Esophagus (tissue), 2 donors: ENCODE results near the gene DBF4B. TPM values are rescaled to one million over a fixed set of nuclear protein-coding genes. Genes with fewer than 3 reads are reported as not detected.
"Not testable (repeated sequence)": the region's sequence is repeated elsewhere in the genome, so short reads cannot be mapped to it uniquely, and the experiment has no call there.

ENCODE experiments used
- H3K27ac ChIP-seq, 2 donors: one replicate each; pipeline ENCODE4 v1.5.1; 2013; ENCODE audit warnings: low read depth in 2 of 2, mild to moderate bottlenecking in 2 of 2, inconsistent platforms in 1 of 2, low read length in 1 of 2, moderate library complexity in 1 of 2
- H3K27me3 ChIP-seq, 2 donors: one replicate each; pipeline ENCODE4 v1.6.1; 2013; ENCODE audit warnings: low read length in 2 of 2, control low read depth in 1 of 2, mild to moderate bottlenecking in 1 of 2; ENCODE audit not compliant: insufficient read depth in 2 of 2, control insufficient read depth in 1 of 2
- H3K36me3 ChIP-seq, 2 donors: one replicate each; pipeline ENCODE4 v1.6.1; 2013; ENCODE audit warnings: low read length in 1 of 2; ENCODE audit not compliant: control insufficient read depth in 2 of 2, insufficient read depth in 2 of 2
- H3K4me1 ChIP-seq, 2 donors: one replicate each; pipeline ENCODE4 v1.6.1; 2013; ENCODE audit warnings: low read length in 1 of 2; ENCODE audit not compliant: control insufficient read depth in 2 of 2, insufficient read depth in 2 of 2
- H3K4me3 ChIP-seq, 2 donors: one replicate each; pipeline ENCODE4 v1.5.1; 2013; ENCODE audit warnings: low read length in 2 of 2, mild to moderate bottlenecking in 2 of 2, low read depth in 1 of 2, moderate library complexity in 1 of 2
- H3K9me3 ChIP-seq, 2 donors: one replicate each; pipeline ENCODE4 v1.6.1; 2013; ENCODE audit warnings: mild to moderate bottlenecking in 2 of 2, low read depth in 1 of 2, low read length in 1 of 2, moderate library complexity in 1 of 2; ENCODE audit not compliant: control insufficient read depth in 2 of 2, insufficient read depth in 1 of 2
- WGBS, 2 donors: extraction: QIAGEN DNeasy Blood & Tissue Kit; methylation state at CpG; one replicate each; pipeline ENCODE4 v1.1.7; 2013; 5-methylcytosine and 5-hydroxymethylcytosine counted together
- polyA plus RNA-seq, 2 donors: library from polyadenylated mRNA; stranded (reverse); fragments of 200-250 nt; gene quantifications; one replicate each; pipeline ENCODE4 v1.2.3, GENCODE V29; 2013
- donor health status: healthy with polysubstance abuse.
- donor health status: Bipolar disorder and iron deficiency.

The DBF4B gene
- polyA plus RNA-seq, 2 donors = 2.1 to 4.5 TPM

DNA sequence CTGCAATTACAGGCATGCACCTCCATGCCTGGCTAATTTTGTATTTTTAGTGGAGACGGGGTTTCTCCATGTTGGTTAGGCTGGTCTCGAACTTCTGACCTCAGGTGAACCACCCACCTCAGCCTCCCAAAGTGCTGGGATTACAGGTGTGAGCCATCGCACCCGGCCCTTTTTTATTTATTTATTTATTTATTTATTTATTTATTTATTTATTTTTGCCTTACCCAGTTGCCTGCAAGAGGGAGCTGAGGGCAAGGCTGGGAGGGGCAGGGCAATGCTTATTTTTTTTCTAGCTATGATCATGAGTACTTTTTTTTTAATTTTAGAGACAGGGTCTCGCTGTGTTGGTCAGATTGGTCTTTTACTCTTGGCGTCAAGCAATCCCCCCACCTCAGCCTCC, 17.7 kb downstream of the DBF4B start:
- 97% methylated on average over 6 of the region's 6 CpGs for WGBS, 2 donors
- H3K27me3 ChIP-seq, H3K9me3 ChIP-seq, H3K4me1 ChIP-seq, H3K4me3 ChIP-seq, H3K27ac ChIP-seq, H3K36me3 ChIP-seq: not testable (repeated sequence)

DNA sequence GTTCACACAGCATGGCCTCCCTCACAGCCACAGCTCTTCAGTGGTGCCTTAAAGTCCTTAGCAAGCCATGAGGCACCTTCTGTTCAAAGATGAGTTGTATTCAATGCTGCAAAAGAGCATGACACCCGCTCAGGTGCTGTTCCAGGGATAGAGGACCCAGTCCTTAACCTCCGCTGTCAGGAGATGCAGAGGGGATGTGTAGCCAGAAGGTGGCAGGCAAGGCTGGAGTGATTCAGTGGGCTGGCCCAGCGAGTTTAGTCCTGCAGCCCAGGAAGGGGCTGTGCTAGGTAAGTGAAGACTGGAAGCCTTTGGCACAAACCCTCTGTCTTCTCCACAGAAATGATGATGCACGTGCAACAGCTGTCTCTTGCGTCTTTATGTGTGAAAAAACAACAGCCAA, 25.3 kb downstream of the DBF4B start:
- Histone ChIP-seq H3K4me3 (no peak overlapping the region), H3K36me3 (no peaks in the 10 kb centered on the region), H3K27me3 (no peaks in the 10 kb centered on the region), H3K9me3 (no peaks in the 10 kb centered on the region), H3K4me1 (no peaks in the 10 kb centered on the region), H3K27ac (no peak overlapping the region)
- 79 to 83% methylated on average over 5 of the region's 5 CpGs for WGBS, 2 donors

DNA sequence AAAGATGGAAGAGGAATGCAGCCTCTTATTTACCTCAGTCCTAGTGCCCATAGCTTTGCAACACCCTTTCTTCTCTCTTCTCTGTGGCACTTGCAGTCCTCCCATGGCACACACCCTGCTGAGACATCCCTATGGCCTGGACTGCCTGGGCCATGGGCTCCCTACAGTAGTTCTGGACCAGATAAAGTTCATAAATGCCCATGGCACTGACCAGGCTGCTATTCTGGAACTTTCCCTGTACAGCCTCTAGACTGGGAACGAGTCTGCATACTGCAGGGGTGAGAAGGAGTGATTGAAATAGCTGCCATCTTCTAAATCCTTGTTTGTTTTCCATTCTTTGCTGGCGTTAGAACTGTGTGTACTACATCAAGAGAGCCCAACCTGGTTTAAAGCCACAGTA, 25.8 kb downstream of the DBF4B start:
- Histone ChIP-seq H3K27me3 (no peaks in the 10 kb centered on the region), H3K9me3 (peaks cover 0 to under 1% of the 10 kb centered on the region in 2 donors), H3K4me3 (no peak overlapping the region), H3K4me1 (no peaks in the 10 kb centered on the region), H3K27ac (no peak overlapping the region), H3K36me3 (peaks cover 0 to under 1% of the 10 kb centered on the region in 2 donors)
- 85% methylated on average over 2 of the region's 2 CpGs for WGBS, 2 donors

DNA sequence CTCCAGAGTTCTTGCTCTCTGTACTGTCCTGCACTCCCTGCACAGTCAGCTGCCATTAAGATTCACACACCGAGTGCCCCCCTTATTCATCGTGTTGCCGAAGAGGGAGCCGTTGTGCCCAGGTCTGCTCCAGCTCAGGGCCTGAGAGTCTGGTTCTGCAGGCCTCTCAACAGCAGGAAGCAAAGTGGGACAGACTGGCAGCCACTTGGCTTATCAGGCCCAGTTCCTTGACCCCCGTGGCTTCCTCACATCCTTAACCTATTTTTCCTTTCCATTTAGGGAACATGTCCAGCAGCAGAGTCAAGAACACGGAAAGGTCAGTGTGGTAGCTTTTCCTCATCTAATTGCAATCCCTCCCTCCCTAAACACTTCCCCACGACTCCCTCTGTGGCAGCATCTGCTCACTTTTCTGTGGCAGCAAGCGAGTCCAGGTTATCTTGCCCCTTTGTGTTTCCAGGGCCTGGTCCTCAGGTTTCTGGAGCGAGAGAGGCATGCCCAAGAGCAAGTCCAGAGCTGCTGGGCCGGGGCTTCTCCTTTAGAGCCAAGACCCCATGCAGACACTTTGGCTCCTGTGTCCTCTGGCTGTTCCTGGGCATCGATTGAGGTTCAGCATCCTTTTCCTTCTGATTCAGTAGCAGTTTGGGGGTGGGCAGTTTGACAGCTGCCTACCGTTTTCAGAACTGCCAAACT, 28.2 kb downstream of the DBF4B start:
- 84 to 90% methylated on average over 12 of the region's 12 CpGs for WGBS, 2 donors
- Histone ChIP-seq H3K4me1 (no peaks in the 10 kb centered on the region), H3K4me3 (no peak overlapping the region), H3K36me3 (peaks cover 0 to 3% of the 10 kb centered on the region in 2 donors), H3K9me3 (peaks cover 0 to 3% of the 10 kb centered on the region in 2 donors), H3K27me3 (no peaks in the 10 kb centered on the region), H3K27ac (no peak overlapping the region)

DNA sequence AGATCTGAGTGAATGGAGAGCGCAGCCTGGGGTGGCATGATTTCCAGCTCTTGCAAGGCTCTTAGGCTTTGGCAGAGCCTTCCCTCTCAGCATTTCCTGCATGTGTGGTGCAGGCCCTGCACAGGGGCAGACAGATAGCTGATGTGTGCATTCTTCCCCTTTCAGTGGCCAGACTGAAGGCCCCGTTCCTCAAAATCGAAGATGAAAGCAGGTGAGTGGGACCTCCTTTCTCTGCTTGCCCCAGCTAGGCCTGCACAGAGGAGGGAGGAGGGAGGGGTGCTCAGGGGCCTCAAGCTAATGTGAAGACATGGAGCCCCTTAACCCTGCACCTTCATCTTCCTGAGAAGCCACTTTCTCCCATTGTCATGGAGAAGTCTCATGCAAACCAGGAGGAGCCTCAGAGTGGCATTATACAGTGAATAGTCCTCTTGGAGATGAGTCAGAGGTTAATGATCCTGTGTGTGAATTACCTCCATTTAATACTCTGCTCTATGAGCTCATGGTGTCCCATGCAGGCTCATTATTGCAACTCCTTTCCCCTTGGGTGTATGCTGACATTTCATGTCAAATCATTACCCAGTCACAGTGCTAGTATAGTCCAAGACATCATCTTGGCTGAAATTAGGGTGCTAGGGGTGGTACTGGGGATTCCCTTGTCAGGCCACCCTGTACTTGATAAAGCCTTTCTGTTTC, 29.9 kb downstream of the DBF4B start:
- H3K27me3 ChIP-seq = no peaks in the 10 kb centered on the region
- peaks cover 0 to 3% of the 10 kb centered on the region in 2 donors for H3K9me3 ChIP-seq
- no peak overlapping the region for H3K27ac ChIP-seq
- peaks cover 0 to 3% of the 10 kb centered on the region in 2 donors for H3K36me3 ChIP-seq
- WGBS, 2 donors = 85 to 92% methylated on average over 3 of the region's 3 CpGs
- H3K4me3 ChIP-seq = no peak overlapping the region
- H3K4me1 ChIP-seq = no peaks in the 10 kb centered on the region

DNA sequence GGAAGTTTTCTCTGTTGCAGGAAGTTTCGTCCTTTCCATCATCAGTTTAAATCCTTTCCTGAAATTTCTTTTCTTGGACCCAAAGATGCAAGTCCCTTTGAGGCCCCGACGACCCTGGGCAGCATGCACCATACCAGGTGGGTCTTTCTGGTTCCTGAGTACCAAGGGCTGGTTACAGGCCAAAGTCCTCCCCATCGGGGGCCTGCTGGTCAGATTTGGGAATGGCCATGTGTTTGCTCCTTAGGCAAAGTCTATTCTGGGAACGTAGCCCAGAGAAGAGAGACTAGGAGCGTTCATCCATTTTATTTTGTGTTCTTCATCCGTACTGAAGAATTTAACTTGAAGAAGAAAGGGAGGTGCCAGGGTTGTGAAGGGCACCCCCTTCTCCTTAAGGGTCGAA, 32.9 kb downstream of the DBF4B start:
- 93 to 96% methylated on average over 8 of the region's 8 CpGs for WGBS, 2 donors
- Histone ChIP-seq H3K4me3 (no peak overlapping the region), H3K27ac (no peak overlapping the region), H3K27me3 (no peaks in the 10 kb centered on the region), H3K36me3 (peaks cover 0 to 3% of the 10 kb centered on the region in 2 donors), H3K4me1 (no peaks in the 10 kb centered on the region), H3K9me3 (peaks cover 0 to 3% of the 10 kb centered on the region in 2 donors)

DNA sequence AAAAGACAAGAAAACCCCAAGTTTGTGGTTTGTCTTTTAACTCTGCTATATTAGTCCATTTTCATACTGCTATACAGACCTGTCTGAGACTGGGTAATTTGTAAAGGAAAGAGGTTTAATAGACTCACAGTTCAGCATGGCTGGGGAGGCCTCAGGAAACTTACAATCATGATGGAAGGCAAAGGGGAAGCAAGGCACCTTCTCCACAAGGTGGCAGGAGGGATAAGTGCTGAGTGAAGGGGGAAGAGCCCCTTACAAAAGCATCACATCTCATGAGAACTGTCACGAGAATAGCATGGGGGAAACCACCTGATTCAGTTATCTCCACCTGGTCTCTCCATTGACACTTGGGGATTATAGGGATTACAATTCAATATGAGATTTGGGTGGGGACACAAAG, 36.8 kb downstream of the DBF4B start:
- no peak overlapping the region for H3K27ac ChIP-seq
- no peaks in the 10 kb centered on the region for H3K27me3 ChIP-seq
- H3K9me3 ChIP-seq = no peaks in the 10 kb centered on the region
- WGBS, 2 donors = 75 to 83% methylated on average over 1 of the region's 1 CpG
- peaks cover 6 to 7% of the 10 kb centered on the region in 2 donors for H3K36me3 ChIP-seq
- no peaks in the 10 kb centered on the region for H3K4me1 ChIP-seq
- H3K4me3 ChIP-seq = no peak overlapping the region

DNA sequence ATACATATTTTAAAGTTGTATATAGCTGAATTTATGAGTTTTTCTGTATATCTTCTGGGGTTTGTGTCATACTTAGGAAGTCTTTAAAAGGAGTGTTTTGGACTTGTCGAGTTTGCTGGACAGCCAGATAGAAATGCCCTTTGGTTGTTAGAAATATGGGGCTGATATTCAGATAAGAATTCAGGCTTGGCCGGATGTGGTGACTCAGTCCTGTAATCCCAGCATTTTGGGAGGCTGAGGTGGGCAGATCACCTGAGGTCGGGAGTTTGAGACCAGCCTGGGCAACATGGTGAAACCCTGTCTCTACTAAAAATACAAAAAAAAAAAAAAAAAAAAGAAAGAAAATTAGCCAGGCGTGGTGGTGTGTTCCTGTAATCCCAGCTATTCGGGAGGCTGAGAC, 37.3 kb downstream of the DBF4B start:
- H3K27me3 ChIP-seq, H3K36me3 ChIP-seq, H3K9me3 ChIP-seq, H3K4me1 ChIP-seq, H3K27ac ChIP-seq, H3K4me3 ChIP-seq: not testable (repeated sequence)
- 94 to 95% methylated on average over 5 of the region's 5 CpGs for WGBS, 2 donors

DNA sequence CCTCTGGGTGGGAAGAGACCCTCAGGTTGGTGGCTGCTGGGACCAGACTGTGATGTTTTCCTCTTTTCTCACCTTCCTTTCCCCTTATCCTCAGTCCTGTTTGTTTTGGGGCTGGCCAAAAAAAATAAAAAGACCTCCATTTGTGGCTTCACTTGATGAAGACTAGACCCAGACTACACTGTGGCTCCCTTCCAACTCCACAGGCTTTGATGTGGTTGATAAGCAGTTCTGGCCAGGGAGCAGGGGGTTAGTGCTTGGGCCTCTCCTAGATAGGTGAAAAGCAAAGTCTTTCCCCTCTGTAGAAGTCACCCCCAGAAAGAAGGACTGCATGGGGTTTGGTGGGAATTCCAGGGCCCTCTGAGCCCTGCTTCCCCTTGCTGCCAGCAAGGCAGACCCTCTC, 39.1 kb downstream of the DBF4B start:
- no peaks in the 10 kb centered on the region for H3K4me1 ChIP-seq
- H3K4me3 ChIP-seq = no peak overlapping the region
- no peak overlapping the region for H3K27ac ChIP-seq
- H3K27me3 ChIP-seq = no peaks in the 10 kb centered on the region
- peaks cover 7 to 10% of the 10 kb centered on the region in 2 donors for H3K36me3 ChIP-seq
- no peaks in the 10 kb centered on the region for H3K9me3 ChIP-seq
